Spleen (tissue), 7 donors: Measurements from ENCODE around the gene TRIO.

Experiments
- CTCF ChIP-seq, 11 experiments: fragments of 200-600 bp in 7 of 11; fragments of 450-650 bp in 4 of 11; sonication (generic) in 4 of 11; IDR thresholded peaks in 8 of 11; conservative IDR thresholded peaks in 3 of 11; 1 replicate in 7 of 11; 2 replicates in 4 of 11; pipeline versions ENCODE4 v1.4.0 to v1.8.0; 2016 to 2021; ENCODE audit warnings: antibody characterized with exemption in 11 of 11, inconsistent platforms in 4 of 11, mild to moderate bottlenecking in 1 of 11
- POLR2A ChIP-seq, 3 donors: fragments of 450-650 bp; IDR thresholded peaks; one replicate each; pipeline ENCODE4 v1.5.1; 2017; ENCODE audit warnings: antibody characterized with exemption in 3 of 3, mild to moderate bottlenecking in 1 of 3
- donor health status: DM: no; HTN: no; CAD: no; lungs with moderate emphysema.
- donor health status: DM: no; HTN: no; CAD: no.
- donor health status: DM: no; HTN: no; CAD: no.

GRCh38 chr5:14178091-14178490 lies 34.9 kb downstream of the TRIO start:
- no peak for TF ChIP-seq CTCF (IDR thresholded peaks at IDR 0.05 in 8 of 11, conservative IDR thresholded peaks at IDR 0.05 in 3 of 11)
- no peak for TF ChIP-seq POLR2A (IDR thresholded peaks at IDR 0.05)
